ENCODE measurements around the gene DDHD1.
A peak's percentile ranks its signal among the peaks of the same experiment; 100 is the strongest.
"Not testable (repeated sequence)": the region's sequence is repeated elsewhere in the genome, so short reads cannot be mapped to it uniquely, and the experiment has no call there.

The DDHD1 gene

DNA sequence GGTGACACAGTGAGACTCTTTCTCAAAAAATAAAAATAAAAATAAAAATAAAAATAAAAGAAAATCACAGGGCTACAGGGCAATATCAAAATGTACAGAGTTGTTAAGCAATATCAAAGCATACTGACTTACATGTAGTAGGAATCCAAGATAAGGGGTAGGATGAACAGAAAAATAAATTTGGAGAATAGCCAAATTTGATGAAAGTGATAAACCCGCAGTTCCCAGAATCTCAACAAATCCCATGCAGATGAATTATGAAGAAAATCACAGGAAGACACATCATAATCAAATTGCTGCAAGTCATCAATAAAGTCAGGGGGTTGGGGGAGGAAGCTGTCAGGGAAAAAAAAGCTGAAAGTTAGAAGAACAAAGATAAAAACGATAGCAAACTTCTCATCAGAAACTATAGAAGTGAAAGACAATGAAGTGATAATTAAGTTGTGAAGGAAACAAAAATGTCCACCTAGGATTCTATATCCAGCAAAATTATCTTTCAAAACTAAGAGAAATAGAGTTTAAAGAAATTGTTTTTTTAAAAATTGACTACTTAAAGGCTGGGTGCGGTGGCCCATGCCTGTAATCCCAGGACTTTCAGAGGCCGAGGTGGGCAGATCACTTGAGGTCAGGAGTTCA lies 15.4 kb downstream of the DDHD1 start:
- TF ChIP-seq, protein P1, sequence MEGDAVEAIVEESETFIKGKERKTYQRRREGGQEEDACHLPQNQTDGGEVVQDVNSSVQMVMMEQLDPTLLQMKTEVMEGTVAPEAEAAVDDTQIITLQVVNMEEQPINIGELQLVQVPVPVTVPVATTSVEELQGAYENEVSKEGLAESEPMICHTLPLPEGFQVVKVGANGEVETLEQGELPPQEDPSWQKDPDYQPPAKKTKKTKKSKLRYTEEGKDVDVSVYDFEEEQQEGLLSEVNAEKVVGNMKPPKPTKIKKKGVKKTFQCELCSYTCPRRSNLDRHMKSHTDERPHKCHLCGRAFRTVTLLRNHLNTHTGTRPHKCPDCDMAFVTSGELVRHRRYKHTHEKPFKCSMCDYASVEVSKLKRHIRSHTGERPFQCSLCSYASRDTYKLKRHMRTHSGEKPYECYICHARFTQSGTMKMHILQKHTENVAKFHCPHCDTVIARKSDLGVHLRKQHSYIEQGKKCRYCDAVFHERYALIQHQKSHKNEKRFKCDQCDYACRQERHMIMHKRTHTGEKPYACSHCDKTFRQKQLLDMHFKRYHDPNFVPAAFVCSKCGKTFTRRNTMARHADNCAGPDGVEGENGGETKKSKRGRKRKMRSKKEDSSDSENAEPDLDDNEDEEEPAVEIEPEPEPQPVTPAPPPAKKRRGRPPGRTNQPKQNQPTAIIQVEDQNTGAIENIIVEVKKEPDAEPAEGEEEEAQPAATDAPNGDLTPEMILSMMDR (IDR thresholded peaks at IDR 0.05; ENCODE audit: low read depth, low read length) = no peak
- DNase-seq (ENCODE audit: extremely low read depth, low read depth) = no peak

DNA sequence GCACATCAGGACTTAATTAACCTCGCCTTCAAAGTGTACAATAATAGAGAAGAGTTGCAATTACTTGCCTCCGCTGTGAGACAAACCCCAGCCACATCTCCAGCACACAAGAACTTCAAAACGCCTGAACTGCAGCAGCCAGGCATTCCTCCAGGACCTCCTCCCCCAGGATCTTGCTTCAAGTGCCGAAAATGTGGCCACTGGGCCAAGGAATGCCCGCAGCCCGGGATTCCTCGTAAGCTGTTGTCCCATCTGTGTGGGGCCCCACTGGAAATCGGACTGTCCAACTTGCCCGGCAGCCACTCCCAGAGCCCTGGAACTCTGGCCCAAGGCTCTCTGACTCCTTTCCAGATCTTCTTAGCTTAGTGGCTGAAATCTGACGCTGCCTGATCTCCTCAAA lies 22.6 kb downstream of the DDHD1 start:
- peak; percentile 40 for DNase-seq (ENCODE audit: extremely low read depth, low read depth)

DNA sequence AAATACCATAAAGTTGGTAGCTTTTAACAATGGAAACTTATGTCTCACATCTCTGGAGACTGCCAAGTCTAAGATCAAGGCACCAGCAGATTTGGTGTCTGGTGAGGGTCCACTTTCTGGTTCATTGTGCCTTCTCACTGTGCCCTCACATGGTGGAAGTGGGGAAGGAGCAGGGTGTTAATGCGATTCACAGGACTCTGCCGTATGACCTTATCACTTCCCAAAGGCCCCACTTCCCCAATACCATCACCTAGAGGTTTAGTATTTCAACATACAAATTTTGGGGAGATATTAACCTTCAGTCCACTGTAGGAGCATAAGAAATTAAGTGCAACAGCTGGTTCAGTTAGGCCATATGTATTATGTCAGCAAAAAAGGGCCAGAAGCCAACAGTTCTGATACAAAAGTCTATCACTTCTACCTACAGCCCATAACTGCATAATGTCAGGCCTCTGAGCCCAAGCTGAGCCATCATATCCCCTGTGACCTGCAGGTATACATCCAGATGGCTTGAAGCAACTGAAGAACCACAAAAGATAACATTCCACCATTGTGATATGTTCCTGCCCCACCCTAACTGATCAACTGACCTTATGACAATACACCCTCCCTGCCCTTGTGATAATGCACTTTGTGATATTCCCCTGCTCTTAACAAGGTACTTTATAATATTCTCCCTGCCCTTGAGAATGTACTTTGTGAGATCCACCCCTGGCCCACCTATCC lies 24.7 kb downstream of the DDHD1 start:
- TF ChIP-seq, protein P1 (IDR thresholded peaks at IDR 0.05; ENCODE audit: low read depth, low read length) = no peak
- DNase-seq (ENCODE audit: extremely low read depth, low read depth) = no peak

DNA sequence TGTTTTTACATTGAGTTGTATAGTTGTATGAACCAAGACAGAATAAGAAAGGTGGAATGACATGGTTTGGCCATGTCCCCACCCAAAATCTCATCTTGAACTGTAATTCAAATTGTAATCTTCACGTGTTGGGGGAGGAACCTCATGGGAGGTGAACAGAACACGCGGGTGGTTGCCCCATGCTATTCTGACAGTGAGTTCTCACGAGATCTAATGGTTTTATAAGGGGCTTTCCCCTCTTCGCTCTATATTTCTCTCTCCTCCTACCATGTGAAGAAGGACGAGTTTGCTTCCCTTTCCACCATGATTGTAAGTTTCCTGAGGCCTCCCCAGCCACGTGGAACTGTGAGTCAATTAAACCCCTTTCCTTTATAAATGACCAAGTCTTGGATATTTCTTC lies 25.3 kb downstream of the DDHD1 start:
- DNase-seq (ENCODE audit: extremely low read depth, low read depth) = no peak
- TF ChIP-seq, protein P1 (IDR thresholded peaks at IDR 0.05; ENCODE audit: low read depth, low read length) = no peak

DNA sequence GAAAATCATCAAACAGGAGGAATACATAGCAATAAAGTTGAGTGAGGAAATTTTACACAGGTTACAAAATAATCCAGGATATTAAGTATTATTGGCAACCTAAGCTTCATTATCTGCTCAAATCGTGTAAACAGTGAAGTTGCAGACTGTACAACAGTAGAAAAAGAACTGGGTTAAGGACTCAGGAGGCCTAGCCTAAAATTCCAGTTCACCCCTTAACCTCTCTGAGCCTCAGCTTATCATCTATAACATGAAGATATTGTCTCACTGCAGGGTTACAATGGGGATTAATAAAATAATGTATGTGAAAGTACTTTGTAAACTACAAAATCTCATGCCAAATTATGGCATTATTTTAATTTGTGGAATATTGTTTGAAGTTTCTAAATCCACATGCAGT lies 26.0 kb downstream of the DDHD1 start:
- TF ChIP-seq, protein P1 (IDR thresholded peaks at IDR 0.05; ENCODE audit: low read depth, low read length) = no peak
- no peak for DNase-seq (ENCODE audit: extremely low read depth, low read depth)

DNA sequence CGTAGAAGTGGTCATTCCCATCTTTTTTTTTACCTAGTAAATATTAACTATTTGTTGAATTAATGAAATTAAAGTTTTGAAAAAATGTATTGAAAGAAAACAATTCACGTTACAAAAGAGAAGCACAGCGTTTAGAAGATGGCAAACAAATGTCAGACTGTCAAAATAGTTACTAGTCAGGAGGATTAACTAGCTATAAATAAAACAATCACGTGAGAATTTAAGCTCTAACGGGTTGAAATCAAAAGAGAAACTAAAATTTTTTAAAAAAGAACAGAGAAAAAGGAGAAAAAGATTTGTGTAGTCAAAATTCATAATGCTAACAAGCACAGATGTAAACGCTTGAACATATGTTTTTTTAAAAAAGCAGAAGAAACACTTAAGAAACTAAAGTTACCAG lies 26.4 kb downstream of the DDHD1 start:
- no peak for DNase-seq (ENCODE audit: extremely low read depth, low read depth)
- TF ChIP-seq, protein P1 (IDR thresholded peaks at IDR 0.05; ENCODE audit: low read depth, low read length) = no peak

DNA sequence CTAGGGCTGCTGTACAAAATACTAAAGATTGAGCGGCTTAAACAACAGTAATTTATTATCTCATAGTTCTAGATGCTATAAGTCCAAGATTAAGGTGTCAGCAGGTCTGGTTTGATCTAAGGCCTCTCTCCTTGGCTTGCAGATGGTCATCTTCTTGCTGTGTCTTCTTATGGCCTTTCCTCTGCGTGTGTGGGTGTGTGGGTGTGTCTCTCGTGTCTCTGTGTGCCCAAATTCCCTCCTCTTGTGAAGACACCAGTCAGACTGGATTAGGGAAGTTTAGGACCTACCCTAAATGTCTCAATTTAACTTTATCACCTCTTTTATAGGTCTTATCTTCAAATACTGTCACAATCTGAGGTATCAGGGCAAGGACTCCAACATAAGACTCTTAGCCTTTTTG lies 28.3 kb downstream of the DDHD1 start:
- DNase-seq (ENCODE audit: extremely low read depth, low read depth) = no peak
- TF ChIP-seq, protein P1 (IDR thresholded peaks at IDR 0.05; ENCODE audit: low read depth, low read length) = no peak

DNA sequence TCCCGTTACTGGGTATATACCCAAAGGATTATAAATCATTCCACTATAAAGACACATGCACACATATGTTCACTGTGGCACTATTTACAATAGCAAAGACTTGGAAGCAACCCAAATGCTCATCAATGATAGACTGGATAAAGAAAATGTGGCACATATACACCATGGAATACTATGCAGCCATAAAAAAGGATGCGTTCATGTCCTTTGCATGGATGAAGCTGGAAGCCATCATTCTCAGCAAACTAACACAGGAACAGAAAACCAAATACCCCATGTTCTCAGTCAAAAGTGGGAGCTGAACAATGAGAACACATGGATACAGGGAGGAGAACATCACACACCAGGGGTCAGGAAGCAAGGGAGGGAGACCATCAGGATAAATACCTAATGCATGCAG lies 31.7 kb downstream of the DDHD1 start:
- not testable (repeated sequence) for DNase-seq (ENCODE audit: extremely low read depth, low read depth)

DNA sequence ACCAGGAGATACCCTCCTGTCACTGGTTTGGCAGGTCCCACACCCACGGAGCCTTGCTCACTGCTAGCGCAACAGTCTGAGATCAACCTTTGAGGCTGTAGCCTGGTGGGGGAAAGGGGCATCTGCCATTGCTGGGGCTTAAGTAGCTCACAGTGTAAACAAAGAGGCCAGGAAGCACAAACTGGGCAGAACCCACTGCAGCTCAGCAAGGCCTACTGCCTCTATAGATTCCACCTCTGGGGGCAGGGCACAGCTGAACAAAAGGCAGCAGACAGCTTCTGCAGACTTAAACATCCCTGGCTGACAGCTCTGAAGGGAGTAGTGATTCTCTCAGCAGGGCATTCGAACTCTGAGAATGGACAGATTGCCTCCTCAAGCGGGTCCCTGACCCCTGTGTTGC lies 35.6 kb downstream of the DDHD1 start:
- not testable (repeated sequence) for DNase-seq (ENCODE audit: extremely low read depth, low read depth)

Data from AG09319 (cell line).